SJSA1 (cell line): ENCODE measurements around the gene ENDOU. TPM values are rescaled to one million over a fixed set of nuclear protein-coding genes. Genes with fewer than 3 reads are reported as not detected.
"Not testable (repeated sequence)": the region's sequence is repeated elsewhere in the genome, so short reads cannot be mapped to it uniquely, and the experiment has no call there.

Experiments
- DNase-seq, 2 experiments: peaks; one replicate each; pipeline ENCODE4 v3.0.0-alpha.2; 2015 to 2020; ENCODE audit warnings: low spot score in 2 of 2, low read depth in 1 of 2
- H3K27ac ChIP-seq: fragments of 250-450 bp; sonication (Bioruptor Pico); 2 replicates; pipeline ENCODE4 v1.5.1; 2020; ENCODE audit warnings: mild to moderate bottlenecking, moderate library complexity
- H3K27me3 ChIP-seq: fragments of 250-450 bp; sonication (Bioruptor Pico); replicated peaks from 2 replicates; pipeline ENCODE4 v1.5.1; 2020; ENCODE audit warnings: mild to moderate bottlenecking, moderate library complexity
- H3K36me3 ChIP-seq: fragments of 250-450 bp; sonication (Bioruptor Pico); 2 replicates; pipeline ENCODE4 v1.5.1; 2020; ENCODE audit warnings: mild to moderate bottlenecking
- H3K4me1 ChIP-seq: fragments of 250-450 bp; sonication (Bioruptor Pico); replicated peaks from 2 replicates; pipeline ENCODE4 v1.6.1; 2021; ENCODE audit warnings: mild to moderate bottlenecking
- H3K4me3 ChIP-seq: fragments of 250-450 bp; sonication (Bioruptor Pico); 2 replicates; pipeline ENCODE4 v1.5.1; 2020; ENCODE audit warnings: mild to moderate bottlenecking
- H3K9me3 ChIP-seq: fragments of 250-450 bp; sonication (Bioruptor Pico); replicated peaks from 2 replicates; pipeline ENCODE4 v1.5.1; 2020; ENCODE audit warnings: mild to moderate bottlenecking
- total RNA-seq: library from RNA; depleted of rRNA; stranded (reverse); fragments of >200 nt; shearing (Covaris generic); gene quantifications from 2 replicates; pipeline ENCODE4 v1.2.3, GENCODE V29; 2014; rRNA removed

Gene ENDOU
- total RNA-seq, 1 experiment from 2014 or later: not detected

GRCh38 chr12:47687636-47688035 is 37.7 kb downstream of the ENDOU start:
- Histone ChIP-seq H3K27me3 (no peaks in the 10 kb centered on the region), H3K27ac (no peak overlapping the region), H3K9me3 (no peaks in the 10 kb centered on the region), H3K4me1 (no peaks in the 10 kb centered on the region), H3K36me3 (peaks cover 33% of the 10 kb centered on the region), H3K4me3 (no peak overlapping the region)
- no peak for DNase-seq

GRCh38 chr12:47686645-47687240 is 38.5 kb downstream of the ENDOU start:
- H3K4me3 ChIP-seq: no peak overlapping the region

DNA sequence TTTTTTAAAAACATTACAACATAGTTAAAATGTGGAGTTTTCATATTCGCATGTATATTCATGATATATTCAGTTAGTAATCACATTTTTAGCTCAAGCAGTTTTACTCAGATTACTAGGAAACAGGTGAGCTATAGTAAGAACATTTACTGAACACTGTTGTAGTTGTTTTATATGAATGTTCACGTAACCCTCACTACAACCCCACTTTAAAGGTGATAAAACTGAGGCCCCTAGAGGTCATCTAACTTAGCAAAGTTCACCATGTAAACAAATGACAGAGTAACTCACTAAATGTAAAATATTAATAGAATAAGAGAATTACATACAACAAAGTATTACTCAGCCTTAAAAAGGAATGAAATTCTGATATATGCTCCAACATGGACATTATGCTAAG is 45.5 kb downstream of the ENDOU start:
- Histone ChIP-seq H3K27me3 (no peaks in the 10 kb centered on the region), H3K9me3 (no peaks in the 10 kb centered on the region), H3K4me1 (no peaks in the 10 kb centered on the region), H3K36me3 (peaks cover 32% of the 10 kb centered on the region), H3K27ac (no peak overlapping the region), H3K4me3 (no peak overlapping the region)
- no peak for DNase-seq

More at GRCh38 chr12:47686645-47687240, 38.5 kb downstream of the ENDOU start:
- Histone ChIP-seq H3K36me3 (peaks cover 27% of the 10 kb centered on the region), H3K9me3 (no peaks in the 10 kb centered on the region), H3K27ac (no peak overlapping the region), H3K27me3 (no peaks in the 10 kb centered on the region), H3K4me1 (no peaks in the 10 kb centered on the region)
- DNase-seq: peak in 1 of 2 experiments; percentile 4

- H3K27ac ChIP-seq: no peak overlapping the region
- H3K4me3 ChIP-seq: no peak overlapping the region
- no peak for DNase-seq
- no peaks in the 10 kb centered on the region for H3K9me3 ChIP-seq
- no peaks in the 10 kb centered on the region for H3K4me1 ChIP-seq
- no peaks in the 10 kb centered on the region for H3K27me3 ChIP-seq
- H3K36me3 ChIP-seq: peaks cover 32% of the 10 kb centered on the region
These were observed 53.2 kb downstream of the ENDOU start for GRCh38 chr12:47672068-47672467.

DNA sequence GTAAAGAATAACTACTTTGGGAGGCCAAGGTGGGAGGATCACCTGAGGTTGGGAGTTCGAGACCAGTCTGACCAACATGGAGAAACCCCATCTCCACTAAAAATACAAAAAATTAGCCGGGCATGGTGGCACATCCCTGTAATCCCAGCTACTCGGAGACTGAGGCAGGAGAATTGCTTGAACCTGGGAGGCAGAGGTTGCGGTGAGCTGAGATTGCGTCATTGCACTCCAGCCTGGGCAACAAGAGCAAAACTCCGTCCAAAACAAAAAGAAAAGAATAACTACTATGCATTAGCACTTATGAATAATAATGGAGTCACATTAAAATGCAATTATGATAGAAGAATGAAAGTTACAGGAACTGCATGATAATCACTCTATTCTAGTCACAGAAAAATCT is 57.4 kb downstream of the ENDOU start:
- not testable (repeated sequence) for H3K27me3 ChIP-seq, DNase-seq, H3K27ac ChIP-seq, H3K4me1 ChIP-seq, H3K9me3 ChIP-seq, H3K4me3 ChIP-seq
- peaks cover 41% of the 10 kb centered on the region for H3K36me3 ChIP-seq

Other genes starting within 250 kb of the ENDOU start
- 25.7 and 27.6 TPM in 2 replicates for gene RPAP3, start 19.5 kb downstream of the ENDOU start, total RNA-seq
- 0.38 and 1.1 TPM in 2 replicates for gene RAPGEF3, start 33.4 kb upstream of the ENDOU start, total RNA-seq
- gene SLC48A1, start 47.7 kb upstream of the ENDOU start, total RNA-seq: 3.6 and 4.3 TPM in 2 replicates
- 29.7 and 37.5 TPM in 2 replicates for gene HDAC7, start 94.4 kb upstream of the ENDOU start, total RNA-seq
- 1.4 and 2.5 TPM in 2 replicates for gene VDR, start 179.5 kb upstream of the ENDOU start, total RNA-seq
- 83.1 and 143 TPM in 2 replicates for gene TMEM106C, start 238.1 kb upstream of the ENDOU start, total RNA-seq